Frontal cortex (tissue), 4 donors: ENCODE results near the gene ARPC1B. TPM values are rescaled to one million over a fixed set of nuclear protein-coding genes. Genes with fewer than 3 reads are reported as not detected.
"Not testable (repeated sequence)": the region's sequence is repeated elsewhere in the genome, so short reads cannot be mapped to it uniquely, and the experiment has no call there.

Experiments
- DNase-seq, 2 donors: peaks; one replicate each; pipeline ENCODE4 v3.0.0; 2012; ENCODE audit warnings: low spot score in 2 of 2
- FAIRE-seq: peaks from 2 replicates; lab custom pipeline; 2012; peaks lifted over from hg19 to GRCh38; lab: Jason Lieb, UNC
- total RNA-seq: library from RNA; depleted of rRNA; stranded (reverse); fragments of >200 nt; gene quantifications from one replicate; pipeline ENCODE4 v1.2.3, GENCODE V29; 2014
- donor health status: control.
- donor health status: control.
- donor health status: control.

ARPC1B gene
- total RNA-seq, 1 donor from 2014 or later = 15.1 TPM

DNA sequence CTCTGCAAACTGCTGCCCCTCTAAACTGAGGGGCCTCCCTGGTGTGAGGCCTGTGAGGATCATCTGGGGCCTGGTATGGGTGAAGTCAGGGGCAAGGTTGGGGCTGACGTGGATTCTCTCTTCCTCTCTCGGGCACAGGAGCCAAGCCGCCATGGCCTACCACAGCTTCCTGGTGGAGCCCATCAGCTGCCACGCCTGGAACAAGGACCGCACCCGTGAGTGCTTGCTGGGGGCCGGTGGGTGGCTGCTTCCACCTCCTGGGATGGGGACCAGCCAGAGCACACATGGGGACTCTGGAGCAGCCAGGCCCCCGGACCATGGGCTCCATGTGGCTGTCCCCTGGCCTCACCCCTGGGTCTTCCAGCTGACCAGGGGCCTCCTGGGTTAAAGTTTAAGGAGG is 11.0 kb downstream of the ARPC1B start:
- FAIRE-seq = no peak

DNA sequence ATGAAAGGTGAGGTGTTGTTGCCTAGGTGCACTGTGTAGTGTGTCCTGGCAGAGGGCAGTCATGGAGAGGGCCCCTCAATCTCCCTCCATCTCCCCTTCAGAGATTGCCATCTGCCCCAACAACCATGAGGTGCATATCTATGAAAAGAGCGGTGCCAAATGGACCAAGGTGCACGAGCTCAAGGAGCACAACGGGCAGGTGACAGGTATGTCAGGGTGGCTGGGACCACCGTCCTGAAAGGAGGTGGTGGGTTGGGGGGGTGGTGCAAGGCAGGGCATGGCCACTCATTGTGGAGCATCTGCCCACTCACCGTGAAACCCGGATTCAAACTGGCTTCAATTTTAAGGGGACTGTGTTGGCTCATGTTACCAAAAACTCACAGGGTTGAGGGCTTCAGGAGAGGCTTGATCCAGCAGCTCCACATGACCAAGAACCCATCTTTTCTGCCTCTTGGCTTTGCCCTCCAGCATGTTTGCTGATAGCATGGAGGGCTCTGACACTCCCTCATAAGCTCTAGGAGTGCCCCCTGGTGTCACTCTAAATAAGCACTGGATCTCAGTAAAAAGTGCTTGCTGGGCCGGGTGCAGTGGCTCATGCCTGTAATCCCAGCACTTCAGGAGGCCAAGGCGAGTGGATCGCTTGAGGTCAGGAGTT is 12.2 kb downstream of the ARPC1B start:
- FAIRE-seq = no peak
- no peak for DNase-seq

More for the DNA sequence above, 11.0 kb downstream of the ARPC1B start:
- DNase-seq = no peak

DNA sequence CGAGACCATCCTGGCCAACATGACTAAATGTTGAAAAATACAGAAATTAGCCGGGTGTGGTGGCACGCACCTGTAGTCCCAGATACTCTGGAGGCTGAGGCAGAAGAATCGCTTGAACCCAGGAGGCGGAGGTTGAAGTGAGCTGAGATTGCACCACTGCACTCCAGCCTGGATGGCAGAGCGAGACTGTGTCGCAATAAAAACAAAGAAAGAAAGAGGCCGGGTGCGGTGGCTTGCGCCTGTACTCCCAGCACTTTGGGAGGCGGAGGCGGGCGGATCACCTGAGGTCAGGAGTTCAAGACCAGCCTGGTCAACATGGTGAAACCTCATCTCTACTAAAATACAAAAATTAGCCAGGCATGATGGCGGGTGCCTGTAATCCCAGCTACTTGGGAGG is 12.7 kb downstream of the ARPC1B start:
- DNase-seq, FAIRE-seq: not testable (repeated sequence)

DNA sequence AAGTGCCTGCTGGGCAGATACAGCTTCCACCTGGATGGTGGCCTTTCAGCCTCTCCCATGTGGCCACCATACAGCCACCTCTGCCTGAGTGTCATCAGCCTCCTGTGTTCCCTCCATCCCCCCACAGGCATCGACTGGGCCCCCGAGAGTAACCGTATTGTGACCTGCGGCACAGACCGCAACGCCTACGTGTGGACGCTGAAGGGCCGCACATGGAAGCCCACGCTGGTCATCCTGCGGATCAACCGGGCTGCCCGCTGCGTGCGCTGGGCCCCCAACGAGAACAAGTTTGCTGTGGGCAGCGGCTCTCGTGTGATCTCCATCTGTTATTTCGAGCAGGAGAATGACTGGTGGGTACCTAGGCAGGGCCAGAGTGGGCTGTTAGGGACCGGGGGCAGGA is 13.4 kb downstream of the ARPC1B start:
- no peak for FAIRE-seq

DNA sequence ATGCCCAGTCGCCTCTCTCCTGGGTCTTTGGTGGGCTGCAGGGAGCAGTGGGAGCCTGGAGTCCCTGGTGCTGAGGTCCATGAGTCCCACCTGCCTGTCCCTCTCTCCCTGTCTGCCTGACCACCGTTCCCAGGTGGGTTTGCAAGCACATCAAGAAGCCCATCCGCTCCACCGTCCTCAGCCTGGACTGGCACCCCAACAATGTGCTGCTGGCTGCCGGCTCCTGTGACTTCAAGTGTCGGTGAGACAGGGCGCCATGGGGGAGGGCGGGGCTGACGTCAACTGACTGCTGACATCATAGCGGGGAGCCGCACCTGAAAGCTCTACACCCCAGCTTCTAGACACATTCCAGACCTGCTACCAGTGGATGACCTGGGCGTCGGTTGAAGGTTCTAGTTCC is 15.2 kb downstream of the ARPC1B start:
- DNase-seq = no peak
- FAIRE-seq = no peak

More for the DNA sequence above, 13.4 kb downstream of the ARPC1B start:
- no peak for DNase-seq

DNA sequence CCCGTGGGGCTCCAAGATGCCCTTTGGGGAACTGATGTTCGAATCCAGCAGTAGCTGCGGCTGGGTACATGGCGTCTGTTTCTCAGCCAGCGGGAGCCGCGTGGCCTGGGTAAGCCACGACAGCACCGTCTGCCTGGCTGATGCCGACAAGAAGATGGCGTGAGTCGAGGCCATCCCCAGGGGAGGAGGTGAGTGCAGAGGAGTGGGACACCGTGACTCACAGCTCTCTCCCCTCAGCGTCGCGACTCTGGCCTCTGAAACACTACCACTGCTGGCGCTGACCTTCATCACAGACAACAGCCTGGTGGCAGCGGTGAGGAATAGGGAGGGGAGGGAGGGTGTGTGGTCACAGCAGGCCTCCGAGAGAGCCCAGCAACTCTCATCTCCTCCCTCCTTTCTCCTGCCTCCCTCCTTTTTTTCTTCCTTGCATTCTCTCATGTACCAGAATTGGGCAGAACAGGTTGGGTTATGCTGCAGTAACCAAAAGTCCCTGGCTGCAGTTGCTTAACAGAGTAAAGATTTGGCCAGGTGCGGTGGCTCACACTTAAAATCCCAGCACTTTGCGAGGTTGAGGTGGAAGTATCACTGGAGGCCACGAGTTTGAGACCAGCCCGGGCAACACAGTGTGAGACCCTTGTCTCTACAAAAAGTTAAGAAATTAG is 16.5 kb downstream of the ARPC1B start:
- DNase-seq (no peak), FAIRE-seq (no peak)

DNA sequence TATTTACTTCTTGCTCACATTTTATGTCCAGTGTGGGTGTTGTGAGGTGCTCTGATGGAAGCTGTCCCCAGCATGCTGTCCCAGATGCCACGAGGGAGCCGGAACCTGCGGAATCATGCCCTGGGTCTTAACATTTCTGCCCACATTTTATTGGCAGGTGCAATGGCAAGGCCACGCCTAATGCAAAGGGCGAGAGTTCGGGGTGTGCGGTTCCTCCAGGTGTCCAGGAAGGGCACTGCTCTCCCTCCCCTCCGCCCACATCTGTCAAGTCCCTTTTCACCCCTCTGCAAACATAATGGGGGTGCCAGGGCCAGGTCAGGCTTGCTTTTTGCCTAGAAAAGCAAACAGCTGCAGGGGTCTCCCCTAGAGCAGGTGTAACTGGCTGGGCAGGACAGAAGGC is 17.5 kb downstream of the ARPC1B start:
- FAIRE-seq = no peak
- DNase-seq = no peak

DNA sequence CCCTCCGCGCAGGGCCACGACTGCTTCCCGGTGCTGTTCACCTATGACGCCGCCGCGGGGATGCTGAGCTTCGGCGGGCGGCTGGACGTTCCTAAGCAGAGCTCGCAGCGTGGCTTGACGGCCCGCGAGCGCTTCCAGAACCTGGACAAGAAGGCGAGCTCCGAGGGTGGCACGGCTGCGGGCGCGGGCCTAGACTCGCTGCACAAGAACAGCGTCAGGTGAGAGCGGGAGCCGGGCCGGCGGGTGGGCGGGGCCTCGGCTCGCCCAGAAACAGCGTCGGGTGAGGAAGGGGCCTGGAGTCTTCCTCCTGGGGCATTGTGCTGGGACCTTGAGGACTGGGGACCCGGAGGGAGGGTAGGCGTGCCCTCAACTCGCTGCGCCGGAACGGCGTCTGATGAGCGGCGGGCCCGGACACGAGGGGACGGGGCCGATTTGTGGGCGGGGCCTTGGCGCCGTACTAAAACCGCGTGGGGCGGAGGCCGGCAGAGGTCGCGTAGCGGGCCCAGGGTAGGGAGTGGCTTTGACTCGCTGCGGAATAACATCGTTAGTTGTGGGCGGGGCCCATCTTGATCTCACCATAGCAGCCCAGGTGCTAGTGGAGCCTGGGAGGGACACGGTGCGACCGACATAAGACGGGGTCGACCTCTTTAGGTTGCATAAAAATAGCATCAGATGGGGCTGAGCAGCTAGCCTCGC is 18.3 kb downstream of the ARPC1B start:
- FAIRE-seq (no peak), DNase-seq (peak; percentile 51 to 72)

DNA sequence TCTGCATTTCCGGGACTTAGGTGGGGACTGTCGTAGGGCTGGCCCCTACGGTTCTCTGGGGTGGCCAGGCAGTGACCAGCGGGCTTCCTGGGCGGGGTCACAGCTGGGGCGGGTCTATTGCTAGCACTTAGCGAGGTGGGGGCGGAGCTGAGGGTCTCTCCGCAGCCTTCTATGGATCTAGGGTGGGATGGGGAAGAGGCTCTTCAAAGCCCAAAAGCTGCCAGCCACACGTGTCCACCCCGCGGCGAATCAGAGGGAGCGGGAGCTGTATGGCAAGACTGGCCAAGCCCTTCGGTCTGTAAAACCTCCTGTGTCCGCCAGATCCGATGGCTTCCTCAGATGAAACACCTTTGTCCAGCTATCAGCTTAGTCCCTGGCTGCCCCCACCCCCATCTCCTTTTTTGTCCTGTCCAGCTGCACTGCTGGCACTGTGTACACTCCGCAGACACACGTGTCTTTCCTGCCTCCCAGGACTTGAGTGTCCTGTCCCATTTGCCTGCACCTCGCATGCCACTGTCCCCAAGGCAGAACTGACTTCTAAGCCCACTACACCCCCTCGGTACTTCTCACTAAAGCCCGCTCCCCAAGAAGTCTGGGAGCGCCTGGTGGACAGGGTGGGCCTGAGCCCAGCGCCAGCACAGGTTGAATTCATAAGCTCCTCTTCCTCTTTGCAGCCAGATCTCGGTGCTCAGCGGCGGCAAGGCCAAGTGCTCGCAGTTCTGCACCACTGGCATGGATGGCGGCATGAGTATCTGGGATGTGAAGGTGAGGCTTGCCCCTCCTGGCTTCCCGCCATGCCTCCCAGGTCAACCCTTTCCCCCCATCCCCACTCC is 19.0 kb downstream of the ARPC1B start:
- no peak for FAIRE-seq
- DNase-seq = peak in 1 of 2 donors; percentile 59

DNA sequence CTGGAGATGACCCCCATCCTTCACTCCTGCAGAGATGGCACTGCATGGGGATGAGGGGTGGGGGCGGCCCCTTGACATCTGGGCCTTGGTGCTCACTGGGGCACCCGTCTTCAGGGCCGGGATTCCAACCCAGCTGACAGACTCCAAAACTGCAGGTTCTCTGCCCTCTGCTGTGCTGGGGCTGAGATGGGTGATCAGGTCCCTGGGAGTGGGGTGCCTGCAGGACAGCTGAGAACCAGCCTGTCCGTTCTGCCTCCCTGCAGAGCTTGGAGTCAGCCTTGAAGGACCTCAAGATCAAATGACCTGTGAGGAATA is 19.6 kb downstream of the ARPC1B start:
- FAIRE-seq (no peak), DNase-seq (no peak)

DNA sequence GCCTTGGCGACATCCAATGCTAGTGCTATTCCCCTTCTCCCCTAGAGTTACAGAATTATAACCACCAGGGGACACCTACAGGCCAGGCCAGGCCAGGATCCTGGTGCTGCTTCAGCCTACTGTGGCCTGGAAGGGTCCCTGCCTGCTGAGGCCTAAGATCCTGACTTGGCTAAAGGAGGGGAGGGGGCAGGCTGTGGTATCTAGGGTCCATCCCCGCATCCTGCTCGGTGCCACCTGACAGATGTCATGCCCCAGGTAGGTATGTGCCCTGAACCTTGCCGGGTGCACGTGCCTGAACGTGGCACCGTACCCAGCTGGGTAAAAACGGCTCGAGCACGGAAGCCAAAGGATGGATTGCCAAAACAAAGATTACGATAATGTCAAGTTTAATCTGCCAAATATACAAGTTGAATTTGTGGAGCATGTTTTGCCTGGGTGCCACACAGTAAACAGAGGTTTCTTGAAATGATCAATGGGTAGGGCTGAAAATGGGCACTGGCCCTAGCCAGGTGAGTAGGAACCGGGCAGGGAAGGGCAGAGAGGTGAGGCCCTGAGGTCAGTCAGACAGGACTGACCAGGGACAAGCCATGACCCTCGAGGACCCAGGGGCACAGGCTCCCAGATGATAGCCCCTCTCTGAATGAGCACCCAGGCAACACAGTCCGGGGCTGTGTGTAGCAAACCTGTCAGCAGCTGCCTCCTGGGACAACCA is 21.2 kb downstream of the ARPC1B start:
- no peak for DNase-seq
- no peak for FAIRE-seq

DNA sequence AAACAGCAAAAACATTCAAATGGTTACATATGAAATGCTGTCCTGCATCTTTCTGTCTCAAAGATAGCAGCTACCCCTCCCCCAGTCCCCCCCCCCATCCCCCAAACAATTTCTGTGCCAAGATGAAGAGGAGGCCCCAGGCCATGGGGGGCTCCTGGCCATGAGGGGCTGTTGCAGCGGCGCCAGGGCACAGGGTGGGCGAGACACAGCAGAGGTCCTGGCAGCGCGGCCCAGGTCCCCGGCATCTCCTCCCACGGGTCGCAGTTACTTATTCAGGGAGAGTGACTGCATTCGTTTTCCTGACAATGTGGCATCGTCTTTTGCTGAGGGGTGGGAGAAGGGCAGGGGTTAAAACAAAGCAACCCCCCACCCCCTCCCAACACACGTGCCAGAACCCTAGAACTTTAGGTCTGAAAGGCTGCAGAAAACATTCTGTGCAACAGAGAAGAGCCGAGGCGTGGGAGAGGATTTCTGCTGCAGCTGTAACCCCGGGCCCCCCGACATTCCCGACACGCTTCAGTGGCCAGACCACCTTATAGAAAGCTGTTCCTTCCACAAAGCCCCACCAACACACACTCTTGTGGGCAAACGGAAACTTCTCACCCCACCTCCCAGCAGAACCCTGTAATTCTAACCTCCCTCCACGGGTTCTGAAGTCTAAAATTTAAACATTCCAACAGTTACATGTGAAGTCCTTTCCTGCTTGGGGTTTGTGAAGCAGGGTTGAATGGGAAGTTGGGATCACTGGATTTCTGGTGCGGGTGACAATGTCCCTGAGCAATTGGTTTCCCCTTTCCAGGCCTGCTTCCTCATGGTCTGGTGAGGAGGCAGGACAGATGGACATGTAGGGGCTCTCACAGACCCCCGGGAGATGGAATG is 22.1 kb downstream of the ARPC1B start:
- no peak for FAIRE-seq

DNA sequence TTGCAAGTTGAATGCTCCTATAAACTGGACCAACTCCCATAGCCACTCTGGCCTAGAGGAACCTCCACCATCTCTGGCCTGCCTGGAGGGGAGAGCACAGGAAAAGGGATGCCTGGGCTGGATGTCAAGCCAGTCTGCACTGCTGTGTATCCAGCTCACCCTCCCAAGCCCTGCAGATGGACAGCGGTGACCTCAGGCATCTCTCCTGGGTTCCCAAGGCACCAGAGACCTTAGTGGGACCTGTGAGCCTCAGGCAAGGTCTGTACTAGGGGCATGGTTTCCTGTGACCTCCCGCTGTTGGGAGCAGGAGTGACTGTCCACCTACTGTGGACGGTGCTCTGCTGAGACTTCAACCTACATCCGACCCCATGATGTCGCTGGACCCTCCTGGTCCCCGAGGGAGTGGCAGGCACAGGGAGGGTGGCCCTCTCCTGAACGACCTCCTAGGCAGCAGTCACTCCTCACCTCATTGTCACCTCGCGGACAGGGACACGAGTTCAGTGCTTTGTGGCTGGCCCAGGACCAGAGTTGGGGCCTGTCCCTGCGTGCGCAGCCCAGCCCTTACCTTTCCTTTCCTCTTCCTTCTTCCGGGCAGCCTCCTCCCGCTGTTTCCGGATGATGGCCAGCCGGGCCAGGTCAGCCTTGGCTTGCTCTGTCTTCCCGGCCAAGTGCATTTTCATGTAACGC is 22.9 kb downstream of the ARPC1B start:
- DNase-seq = no peak
- FAIRE-seq = no peak

More for the DNA sequence above, 22.1 kb downstream of the ARPC1B start:
- DNase-seq = no peak

DNA sequence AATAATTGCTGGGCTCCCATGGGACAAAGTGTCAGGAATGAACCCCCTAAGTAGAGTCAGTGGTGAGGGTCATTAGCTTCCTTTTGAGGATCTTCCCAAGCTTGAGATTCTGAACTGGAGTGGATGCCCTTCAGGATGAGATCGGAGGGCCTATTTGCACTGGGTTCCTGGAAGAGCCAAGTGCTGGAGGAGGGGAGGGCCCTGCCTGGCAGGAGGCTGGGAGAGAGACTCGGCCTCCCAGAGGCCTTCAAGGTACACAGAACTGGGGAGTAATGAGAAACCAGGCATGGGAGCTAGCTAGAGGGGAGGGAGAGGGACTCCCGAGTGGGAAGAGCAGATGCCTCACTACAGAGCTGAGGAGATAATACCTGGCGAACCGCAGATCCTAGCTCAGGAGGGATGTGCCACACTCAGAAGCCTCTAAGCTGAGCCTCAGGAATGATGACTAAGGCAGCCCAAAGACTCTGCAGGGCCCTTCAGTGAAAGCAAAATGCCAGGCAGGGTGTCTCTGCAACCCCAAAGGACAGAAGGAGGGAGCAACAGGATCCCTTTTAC is 24.4 kb downstream of the ARPC1B start:
- FAIRE-seq = no peak
- no peak for DNase-seq

DNA sequence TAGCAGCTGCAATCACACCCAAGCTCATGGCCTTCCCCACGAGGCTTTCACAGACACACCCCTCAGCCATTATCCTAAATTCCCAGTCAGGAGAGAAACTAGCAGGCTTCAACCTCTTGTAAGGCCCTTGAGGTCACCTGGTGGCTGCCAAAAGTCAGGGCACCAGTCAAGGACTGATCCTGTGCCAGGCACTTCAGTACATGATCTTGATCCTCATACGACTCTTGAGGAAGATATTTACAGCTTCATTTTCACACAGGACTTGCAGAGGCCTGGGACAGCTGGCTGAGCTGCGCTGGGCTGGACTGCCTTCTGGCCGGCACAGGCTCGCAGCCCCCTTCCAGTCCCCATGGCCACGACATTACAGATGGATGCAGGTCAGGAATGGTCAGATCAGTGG is 25.1 kb downstream of the ARPC1B start:
- no peak for FAIRE-seq
- no peak for DNase-seq

DNA sequence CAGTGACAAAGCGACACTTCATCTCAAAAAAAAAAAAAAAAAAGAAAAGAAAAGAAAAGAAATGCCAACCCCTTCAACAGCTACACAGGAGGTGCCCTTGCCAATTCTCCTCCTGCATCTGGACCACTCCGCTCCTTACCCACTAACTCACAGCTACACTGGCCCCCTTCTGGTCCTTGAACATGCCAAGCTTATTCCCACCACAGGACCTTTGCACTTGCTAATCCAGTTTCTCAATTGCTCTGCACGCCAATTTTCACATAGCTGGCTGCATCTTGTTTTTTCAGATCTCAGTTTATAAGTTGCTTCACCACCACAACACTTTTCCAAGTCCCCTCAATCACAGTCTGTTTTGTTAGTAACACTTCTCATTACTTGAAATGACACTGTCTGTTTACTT is 28.3 kb downstream of the ARPC1B start:
- no peak for DNase-seq
- no peak for FAIRE-seq

DNA sequence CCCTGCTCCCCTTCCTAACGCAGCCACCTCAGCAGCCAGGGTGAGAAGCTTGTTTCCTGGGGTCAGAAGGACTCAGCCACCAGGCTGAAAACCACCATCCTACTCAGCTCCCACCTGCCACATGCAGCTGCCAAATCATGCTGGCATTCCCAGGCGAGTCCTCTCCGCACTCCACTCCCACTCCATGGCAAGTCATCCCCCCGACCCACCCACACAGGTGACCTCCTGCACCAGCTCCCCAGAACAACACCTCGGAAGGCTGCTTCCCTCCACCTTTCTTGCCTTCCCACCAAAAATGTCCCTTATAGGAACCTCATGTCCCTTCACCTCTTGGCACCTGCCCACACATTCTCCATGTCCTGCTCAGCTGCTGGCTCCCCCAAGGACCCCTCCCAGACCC is 29.2 kb downstream of the ARPC1B start:
- FAIRE-seq (no peak), DNase-seq (no peak)
